A549 (cell line): ENCODE data around the gene SPATA12. TPM values are rescaled to one million over a fixed set of nuclear protein-coding genes. Genes with fewer than 3 reads are reported as not detected.

Experiments
- ATAC-seq, 2 experiments: fragments of 200-7000 bp in 1 of 2; fragments of >200 bp in 1 of 2; cut with Nextera tagmentation in 1 of 2; cut with Tn5 transposase in 1 of 2; 3 replicates each; pipeline versions ENCODE4 v1.8.0 to v1.9.1; 2018 to 2020; ENCODE audit warnings: mild to moderate bottlenecking in 1 of 2, moderate library complexity in 1 of 2
- CTCF ChIA-PET: fragments of 300-600 bp; sonication (Branson Sonifier 250); formaldehyde crosslinking; extraction: SDS; loops from one replicate; lab custom pipeline; 2021; ENCODE audit warnings: antibody characterized with exemption, inconsistent platforms; lab: Yijun Ruan, JAX
- POLR2A ChIA-PET: fragments of 350-600 bp; formaldehyde crosslinking; extraction: SDS; loops from one replicate; lab custom pipeline; 2021; ENCODE audit warnings: antibody characterized with exemption, inconsistent platforms; lab: Yijun Ruan, JAX
- DNase-seq, 2 experiments: peaks; one replicate each; pipeline versions ENCODE4 v3.0.0 to v3.0.0-alpha.2; 2011 to 2016; ENCODE audit warnings: low read depth in 1 of 2, low spot score in 1 of 2
- FAIRE-seq: peaks from 2 replicates; lab custom pipeline; 2011; peaks lifted over from hg19 to GRCh38; lab: Jason Lieb, UNC
- H3K27ac ChIP-seq, 2 experiments: fragments of >200 bp; sonication (Bioruptor Twin); formaldehyde crosslinking; 3 replicates each; pipeline ENCODE4 v1.5.1; 2016 to 2017
- H3K4me1 ChIP-seq: fragments of >200 bp; sonication (Bioruptor Twin); formaldehyde crosslinking; 3 replicates; pipeline ENCODE4 v1.6.1; 2016
- H3K4me2 ChIP-seq: fragments of >200 bp; sonication (Bioruptor Twin); formaldehyde crosslinking; 3 replicates; pipeline ENCODE4 v1.6.1; 2016
- H3K4me3 ChIP-seq: fragments of >200 bp; sonication (Bioruptor Twin); formaldehyde crosslinking; 3 replicates; pipeline ENCODE4 v1.5.1; 2016
- H3K9me3 ChIP-seq: fragments of >200 bp; sonication (Bioruptor Twin); formaldehyde crosslinking; 3 replicates; pipeline ENCODE4 v1.6.1; 2016
- ATOH8 ChIP-seq: fragments of 250-450 bp; sonication (Bioruptor Pico); IDR thresholded peaks from 2 replicates; pipeline ENCODE4 v1.5.0; 2020; ENCODE audit warnings: low read depth, mild to moderate bottlenecking, moderate library complexity
- CEBPB ChIP-seq, 2 experiments: fragments of >200 bp in 1 of 2; sonication (Bioruptor Twin) in 1 of 2; formaldehyde crosslinking in 1 of 2; IDR thresholded peaks; 2 replicates each; pipeline ENCODE4 v1.6.1; 2012 to 2016
- CTCF ChIP-seq: fragments of >200 bp; sonication (Bioruptor Twin); formaldehyde crosslinking; IDR thresholded peaks from 3 replicates; pipeline ENCODE4 v1.5.1; 2016
- FOSL2 ChIP-seq, 2 experiments: fragments of 450-650 bp in 1 of 2; fragments of >200 bp in 1 of 2; sonication (Bioruptor Twin) in 1 of 2; formaldehyde crosslinking; IDR thresholded peaks; 2 replicates each; pipeline versions ENCODE4 v1.5.0 to v1.6.1; 2016 to 2020; ENCODE audit warnings: mild to moderate bottlenecking in 1 of 2, moderate library complexity in 1 of 2
- HES2 ChIP-seq: fragments of >200 bp; sonication (Bioruptor Twin); formaldehyde crosslinking; IDR thresholded peaks from 2 replicates; pipeline ENCODE4 v1.6.1; 2016
- HEYL ChIP-seq: fragments of 250-450 bp; sonication (Bioruptor Pico); IDR thresholded peaks from 2 replicates; pipeline ENCODE4 v1.8.0; 2021; ENCODE audit warnings: mild to moderate bottlenecking, moderate library complexity
- HMGXB4 ChIP-seq: fragments of 250-450 bp; sonication (Bioruptor Pico); IDR thresholded peaks from 2 replicates; pipeline ENCODE4 v1.5.0; 2021; ENCODE audit warnings: mild to moderate bottlenecking, moderate library complexity, borderline replicate concordance
- HOXB13 ChIP-seq: fragments of 250-450 bp; sonication (Bioruptor Pico); IDR thresholded peaks from 2 replicates; pipeline ENCODE4 v1.5.0; 2020; ENCODE audit warnings: low read depth, mild to moderate bottlenecking, moderate library complexity
- KDM1A ChIP-seq: fragments of 200-600 bp; sonication (generic); IDR thresholded peaks from 2 replicates; pipeline ENCODE4 v1.6.1; 2016; ENCODE audit warnings: low read depth, mild to moderate bottlenecking
- POLR2AphosphoS2 ChIP-seq: conservative IDR thresholded peaks from 2 replicates; pipeline ENCODE4 v1.6.1; 2012; ENCODE audit warnings: low read length, improper control_type of control experiment, inconsistent platforms
- RCOR1 ChIP-seq: fragments of 150-350 bp; IDR thresholded peaks from 2 replicates; pipeline ENCODE4 v1.6.1; 2014; ENCODE audit warnings: antibody characterized with exemption, low read length, low read depth
- REST ChIP-seq: fragments of 200-600 bp; sonication (generic); IDR thresholded peaks from 2 replicates; pipeline ENCODE4 v1.6.1; 2016; ENCODE audit warnings: antibody characterized with exemption, mild to moderate bottlenecking, moderate library complexity
- RFX5 ChIP-seq: fragments of 450-650 bp; IDR thresholded peaks from 2 replicates; pipeline ENCODE4 v1.7.1; 2014; ENCODE audit warnings: antibody characterized with exemption, mild to moderate bottlenecking, moderate library complexity
- SMC3 ChIP-seq: fragments of >200 bp; sonication (Bioruptor Twin); formaldehyde crosslinking; IDR thresholded peaks from 3 replicates; pipeline ENCODE4 v1.6.1; 2018; ENCODE audit warnings: inconsistent platforms
- TFCP2L1 ChIP-seq: fragments of 250-450 bp; sonication (Bioruptor Pico); IDR thresholded peaks from 2 replicates; pipeline ENCODE4 v1.5.0; 2021; ENCODE audit warnings: mild to moderate bottlenecking
- TP53 ChIP-seq: fragments of 250-450 bp; sonication (Bioruptor Pico); IDR thresholded peaks from 2 replicates; pipeline ENCODE4 v1.5.0; 2021; ENCODE audit warnings: mild to moderate bottlenecking, moderate library complexity
- ZFP36 ChIP-seq: fragments of 450-650 bp; IDR thresholded peaks from 2 replicates; pipeline ENCODE4 v1.6.1; 2014; ENCODE audit warnings: borderline replicate concordance; ENCODE audit not compliant: partially characterized antibody
- WGBS: methylation state at CpG from one replicate; pipeline ENCODE4 v1.1.6; 2017; ENCODE audit errors: missing lambda C conversion rate; 5-methylcytosine and 5-hydroxymethylcytosine counted together
- polyA plus RNA-seq, 4 experiments: library from polyadenylated mRNA; depleted of rRNA in 3 of 4; stranded (reverse); fragments of >200 nt; fragmentation: RNase III in 1 of 4; extraction: RNeasy Plus Mini Kit Qiagen cat#74134 plus additional on column Dnase treatment in 1 of 4; gene quantifications; 2 replicates in 3 of 4; 3 replicates in 1 of 4; pipeline ENCODE4 v1.2.3, GENCODE V29; 2011 to 2017

Gene SPATA12
- polyA plus RNA-seq, 2 of the 4 experiments (the other 2 are of a cell fraction), result 0.17 to 0.18 TPM

GRCh38 chr3:57030721-57031120 is 29.7 kb upstream of the SPATA12 start:
- FAIRE-seq, result no peak

More at GRCh38 chr3:57030721-57031120, 29.7 kb upstream of the SPATA12 start:
- no peaks in the 10 kb centered on the region for H3K9me3 ChIP-seq
- H3K4me2 ChIP-seq, result no peak overlapping the region
- no peak overlapping the region for H3K27ac ChIP-seq
- ATAC-seq, result no peak
- WGBS, result 83% methylated on average over 3 of the region's 3 CpGs
- no peak overlapping the region for H3K4me3 ChIP-seq
- no peak for DNase-seq
- no peaks in the 10 kb centered on the region for H3K4me1 ChIP-seq
- CTCF ChIA-PET, result interaction anchor here (1.2 kb wide), 1 partner anchor 69 kb away, joined by 3 read pairs; no protein-coding TSS in a partner anchor
- POLR2A ChIA-PET, result no interaction called here
- TF ChIP-seq RCOR1 (no peak), CTCF (no peak), TP53 (CRISPR knock-in tag) (no peak), REST (no peak), TFCP2L1 (CRISPR knock-in tag) (no peak), HES2 (no peak), FOSL2 (IDR thresholded peaks at IDR 0.05) (no peak), FOSL2 (CRISPR knock-in tag; IDR thresholded peaks at IDR 0.05) (no peak), HOXB13 (CRISPR knock-in tag) (no peak), POLR2AphosphoS2 (no peak), HMGXB4 (CRISPR knock-in tag) (no peak), ATOH8 (no peak), CEBPB (IDR thresholded peaks at IDR 0.05) (no peak), ZFP36 (no peak), KDM1A (no peak), SMC3 (no peak), HEYL (CRISPR knock-in tag) (no peak), RFX5 (no peak)
